H1 (cell line): Measurements from ENCODE around the gene PRMT5.

Source experiments
- KDM5A ChIP-seq: fragments of 200-600 bp; IDR thresholded peaks from 2 replicates; pipeline ENCODE4 v1.7.1; 2012; ENCODE audit warnings: mild to moderate bottlenecking, low read length, inconsistent platforms, mixed read lengths
- RAD21 ChIP-seq, 2 experiments: IDR thresholded peaks in 1 of 2; conservative IDR thresholded peaks in 1 of 2; 2 replicates each; pipeline ENCODE4 v1.6.1; 2011; ENCODE audit warnings: low read depth in 2 of 2, low read length in 2 of 2, improper control_type of control experiment in 1 of 2, inconsistent platforms in 1 of 2, mild to moderate bottlenecking in 1 of 2, moderate library complexity in 1 of 2
- RBBP5 ChIP-seq: IDR thresholded peaks from 2 replicates; pipeline ENCODE4 v1.7.1; 2012; ENCODE audit warnings: low read depth, mild to moderate bottlenecking, inconsistent platforms, low read length, moderate library complexity, borderline replicate concordance

DNA sequence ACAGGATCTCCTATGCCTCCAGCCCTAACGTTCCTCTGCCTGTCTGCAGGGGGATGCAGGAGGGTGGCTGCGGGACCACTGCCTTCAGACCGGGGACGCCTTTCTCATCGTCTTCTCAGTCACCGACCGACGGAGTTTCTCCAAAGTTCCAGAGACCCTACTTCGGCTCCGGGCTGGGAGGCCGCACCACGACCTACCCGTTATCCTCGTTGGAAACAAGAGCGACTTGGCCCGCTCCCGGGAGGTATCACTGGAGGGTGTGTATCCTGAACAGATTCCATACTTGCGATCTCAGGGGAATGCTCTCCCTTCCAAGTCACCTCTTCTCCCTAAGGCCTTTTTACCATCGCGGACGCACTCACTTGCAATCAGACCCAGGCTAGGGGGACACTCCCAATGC lies 43.2 kb downstream of the PRMT5 start:
- TF ChIP-seq RAD21 (IDR thresholded peaks at IDR 0.05 in 1 of 2, conservative IDR thresholded peaks at IDR 0.05 in 1 of 2; ENCODE audit: low read depth in 2 of 2, low read length in 2 of 2) (no peak), RBBP5 (no peak), KDM5A (no peak)
